Measurements from ENCODE around the gene FOXP1. TPM values are rescaled to one million over a fixed set of nuclear protein-coding genes. Genes with fewer than 3 reads are reported as not detected.

FOXP1 gene
- total and polyA plus RNA-seq, 2 donors (not counting 1 experiment from before 2014, with no cell fraction given), result 91.1 to 508 TPM

- H3K27me3 ChIP-seq (replicated peaks in 1 of 4; ENCODE audit: control extremely low read depth in 1 of 4, control insufficient read depth in 3 of 4, insufficient read depth in 4 of 4, low read length in 3 of 4), result no peaks in the 10 kb centered on the region
- no peaks in the 10 kb centered on the region for H3K36me3 ChIP-seq (replicated peaks in 1 of 2; ENCODE audit: control extremely low read depth in 1 of 2, control insufficient read depth in 1 of 2, extremely low read depth in 1 of 2, insufficient read depth in 2 of 2, low read length in 1 of 2)
- H3K4me2 ChIP-seq (replicated peaks; ENCODE audit: low read depth, low read length, poor library complexity, severe bottlenecking), result peak overlapping the region; percentile 68
- Mint-ChIP-seq H3K27me3 (no peaks in the 10 kb centered on the region), H3K4me3 (peak overlapping the region; percentile 91), H3K27ac (peak overlapping the region; percentile 90), H3K4me1 (peaks cover 69% of the 10 kb centered on the region), H3K9me3 (ENCODE audit: insufficient read depth) (no peaks in the 10 kb centered on the region)
- peak; percentile 32 for ATAC-seq (ENCODE audit: low read depth)
- peak overlapping the region in 4 of 5 experiments; percentile 19 to 52 (median 40) for H3K4me3 ChIP-seq (ENCODE audit: control extremely low read depth in 1 of 5, extremely low read depth in 1 of 5, insufficient read depth in 1 of 5, low read depth in 2 of 5, low read length in 4 of 5)
- peak overlapping the region; percentile 67 to 93 for H3K27ac ChIP-seq (ENCODE audit: low read length in 2 of 2)
- H3K79me2 ChIP-seq (ENCODE audit: control insufficient read depth, insufficient read depth, low read length), result peaks cover 100% of the 10 kb centered on the region
- ChIA-PET CTCF (interaction anchor here (1.0 kb wide), 1 partner anchor 14 kb away, joined by 3 read pairs; no protein-coding TSS in a partner anchor), POLR2A (interaction anchor here (0.6 to 0.7 kb wide), 2 partner anchors 10 to 148 kb away, joined by 3 to 6 read pairs; no protein-coding TSS in a partner anchor)
- peaks cover 32% of the 10 kb centered on the region for H4K20me1 ChIP-seq (ENCODE audit: control insufficient read depth, insufficient read depth, low read length, poor library complexity, severe bottlenecking)
- intact Hi-C loops (cut with micrococcal nuclease), result loop anchor here (2.0 to 10.0 kb wide), 4 partner anchors 96 to 358 kb away; partner anchors contain the start of gene FOXP1
- H2AFZ ChIP-seq (ENCODE audit: insufficient read depth, low read depth, low read length, poor library complexity, severe bottlenecking), result peak overlapping the region; percentile 61
- WGBS (ENCODE audit: insufficient coverage), result 64% methylated on average over 4 of the region's 6 CpGs
- no peak for TF ChIP-seq EZH2 (IDR thresholded peaks at IDR 0.05; ENCODE audit: borderline replicate concordance, insufficient read depth, low read depth, low read length, poor library complexity, severe bottlenecking)
- TF ChIP-seq, protein P1, sequence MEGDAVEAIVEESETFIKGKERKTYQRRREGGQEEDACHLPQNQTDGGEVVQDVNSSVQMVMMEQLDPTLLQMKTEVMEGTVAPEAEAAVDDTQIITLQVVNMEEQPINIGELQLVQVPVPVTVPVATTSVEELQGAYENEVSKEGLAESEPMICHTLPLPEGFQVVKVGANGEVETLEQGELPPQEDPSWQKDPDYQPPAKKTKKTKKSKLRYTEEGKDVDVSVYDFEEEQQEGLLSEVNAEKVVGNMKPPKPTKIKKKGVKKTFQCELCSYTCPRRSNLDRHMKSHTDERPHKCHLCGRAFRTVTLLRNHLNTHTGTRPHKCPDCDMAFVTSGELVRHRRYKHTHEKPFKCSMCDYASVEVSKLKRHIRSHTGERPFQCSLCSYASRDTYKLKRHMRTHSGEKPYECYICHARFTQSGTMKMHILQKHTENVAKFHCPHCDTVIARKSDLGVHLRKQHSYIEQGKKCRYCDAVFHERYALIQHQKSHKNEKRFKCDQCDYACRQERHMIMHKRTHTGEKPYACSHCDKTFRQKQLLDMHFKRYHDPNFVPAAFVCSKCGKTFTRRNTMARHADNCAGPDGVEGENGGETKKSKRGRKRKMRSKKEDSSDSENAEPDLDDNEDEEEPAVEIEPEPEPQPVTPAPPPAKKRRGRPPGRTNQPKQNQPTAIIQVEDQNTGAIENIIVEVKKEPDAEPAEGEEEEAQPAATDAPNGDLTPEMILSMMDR (IDR thresholded peaks at IDR 0.05), result no peak
- peak overlapping the region; percentile 50 for H3K9ac ChIP-seq (ENCODE audit: low read length)
- peaks cover 34 to 35% of the 10 kb centered on the region in 2 donors for H3K4me1 ChIP-seq (ENCODE audit: control insufficient read depth in 2 of 2, insufficient read depth in 2 of 2, low read length in 2 of 2)
- peak; percentile 60 for DNase-seq
- no peaks in the 10 kb centered on the region for H3K9me3 ChIP-seq (ENCODE audit: control extremely low read depth in 1 of 3, control insufficient read depth in 2 of 3, insufficient read depth in 1 of 3, low read length in 2 of 3)
Observed at GRCh38 chr3:71227270-71227661, 356.3 kb downstream of the FOXP1 start.

DNA sequence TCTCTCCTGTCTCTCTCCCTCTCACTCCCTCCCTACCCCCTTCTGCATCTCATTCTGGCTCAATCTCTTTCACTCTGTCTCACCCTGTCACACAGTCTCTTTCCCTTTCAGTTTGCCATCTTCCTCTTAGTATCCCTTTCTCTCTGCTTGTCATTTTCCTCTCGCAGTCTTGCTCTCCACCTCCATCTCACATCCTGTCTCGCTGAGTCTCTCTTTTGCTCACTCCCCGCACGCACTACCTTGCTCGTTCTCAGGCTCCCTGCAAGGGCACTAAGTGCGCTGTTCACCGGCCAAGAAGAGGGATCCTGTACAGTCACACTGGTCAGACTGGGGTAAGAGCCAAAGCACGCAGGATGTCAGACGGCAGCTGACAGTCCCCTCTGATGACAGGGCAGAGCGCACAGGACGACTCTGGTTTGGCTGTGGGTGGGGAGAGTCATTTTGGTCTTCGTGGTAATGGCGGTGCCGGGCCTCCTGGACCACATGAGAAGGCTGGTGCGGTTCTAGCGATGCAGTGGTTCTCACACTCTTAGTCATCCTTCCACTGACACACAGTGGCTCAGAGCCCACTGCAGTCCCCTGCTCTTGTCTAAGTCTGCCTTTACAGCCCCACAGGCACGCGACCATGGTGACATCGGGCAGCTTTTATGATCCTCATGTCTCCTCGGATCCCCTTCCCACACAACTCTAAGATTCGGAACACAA is 356.8 kb downstream of the FOXP1 start:
- peaks cover 100% of the 10 kb centered on the region for H3K79me2 ChIP-seq (ENCODE audit: control insufficient read depth, insufficient read depth, low read length)
- no peaks in the 10 kb centered on the region for H3K27me3 Mint-ChIP-seq
- H3K4me2 ChIP-seq (replicated peaks; ENCODE audit: low read depth, low read length, poor library complexity, severe bottlenecking), result peak overlapping the region; percentile 68
- 40% methylated on average over 20 of the region's 21 CpGs for whole genome bisulfite sequencing (ENCODE audit: insufficient coverage)
- H4K20me1 ChIP-seq (ENCODE audit: control insufficient read depth, insufficient read depth, low read length, poor library complexity, severe bottlenecking), result peaks cover 32% of the 10 kb centered on the region
- no peaks in the 10 kb centered on the region for H3K27me3 ChIP-seq (replicated peaks in 1 of 4; ENCODE audit: control extremely low read depth in 1 of 4, control insufficient read depth in 3 of 4, insufficient read depth in 4 of 4, low read length in 3 of 4)
- CTCF ChIA-PET, result interaction anchor here (1.0 kb wide), 1 partner anchor 13 kb away, joined by 3 read pairs; no protein-coding TSS in a partner anchor
- H3K27ac ChIP-seq (ENCODE audit: low read length in 2 of 2), result peak overlapping the region; percentile 67 to 93
- peak overlapping the region; percentile 90 for H3K27ac Mint-ChIP-seq
- peak overlapping the region; percentile 50 for H3K9ac ChIP-seq (ENCODE audit: low read length)
- no peaks in the 10 kb centered on the region for H3K36me3 ChIP-seq (replicated peaks in 1 of 2; ENCODE audit: control extremely low read depth in 1 of 2, control insufficient read depth in 1 of 2, extremely low read depth in 1 of 2, insufficient read depth in 2 of 2, low read length in 1 of 2)
- peak overlapping the region; percentile 91 for H3K4me3 Mint-ChIP-seq
- POLR2A ChIA-PET, result interaction anchor here (0.7 kb wide), 1 partner anchor 133 kb away, joined by 3 read pairs; no protein-coding TSS in a partner anchor
- ATAC-seq (ENCODE audit: low read depth), result peak; percentile 69
- intact Hi-C loops (cut with micrococcal nuclease), result loop anchor here (2.0 to 10.0 kb wide), 4 partner anchors 96 to 358 kb away; partner anchors contain the start of gene FOXP1
- TF ChIP-seq, protein P1 (IDR thresholded peaks at IDR 0.05), result no peak
- no peak for TF ChIP-seq EZH2 (IDR thresholded peaks at IDR 0.05; ENCODE audit: borderline replicate concordance, insufficient read depth, low read depth, low read length, poor library complexity, severe bottlenecking)
- peaks cover 64% of the 10 kb centered on the region for H3K4me1 Mint-ChIP-seq
- peaks cover 32 to 34% of the 10 kb centered on the region in 2 donors for H3K4me1 ChIP-seq (ENCODE audit: control insufficient read depth in 2 of 2, insufficient read depth in 2 of 2, low read length in 2 of 2)
- peaks cover 0 to 5% (median 0%) of the 10 kb centered on the region in 3 donors for H3K9me3 ChIP-seq (ENCODE audit: control extremely low read depth in 1 of 3, control insufficient read depth in 2 of 3, insufficient read depth in 1 of 3, low read length in 2 of 3)
- H3K4me3 ChIP-seq (ENCODE audit: control extremely low read depth in 1 of 5, extremely low read depth in 1 of 5, insufficient read depth in 1 of 5, low read depth in 2 of 5, low read length in 4 of 5), result peak overlapping the region in 4 of 5 experiments; percentile 19 to 52 (median 40)
- DNase-seq, result peak; percentile 60
- peak overlapping the region; percentile 61 for H2AFZ ChIP-seq (ENCODE audit: insufficient read depth, low read depth, low read length, poor library complexity, severe bottlenecking)
- no peaks in the 10 kb centered on the region for H3K9me3 Mint-ChIP-seq (ENCODE audit: insufficient read depth)

All from B cell (primary cell).